Endothelial cell of umbilical vein (primary cell): Measurements from ENCODE around the gene CAMKMT. TPM values are rescaled to one million over a fixed set of nuclear protein-coding genes. Genes with fewer than 3 reads are reported as not detected.

Experiments
- BruUV-seq: library from RNA; stranded (reverse); fragments of 400-500 nt; replicated peaks from 2 replicates; lab custom pipeline; 2021; lab: Mats Ljungman, UMichigan
- CTCF ChIA-PET: fragments of 300-600, 350-600 bp; sonication (Branson Sonifier 250); formaldehyde crosslinking; loops from one replicate; lab custom pipeline; 2021; ENCODE audit warnings: antibody characterized with exemption, inconsistent platforms; lab: Charles Lee
- POLR2A ChIA-PET: fragments of 300-600, 350-600 bp; sonication (Branson Sonifier 250); formaldehyde crosslinking; loops from one replicate; lab custom pipeline; 2021; ENCODE audit warnings: antibody characterized with exemption, inconsistent platforms; lab: Charles Lee
- DNase-seq: peaks from one replicate; pipeline ENCODE4 v3.0.0-alpha.2; 2011; ENCODE audit warnings: low read depth, low spot score
- FAIRE-seq: peaks from 2 replicates; lab custom pipeline; 2011; peaks lifted over from hg19 to GRCh38; lab: Jason Lieb, UNC
- H2AFZ ChIP-seq: 2 replicates; pipeline ENCODE4 v1.6.0; 2012; ENCODE audit warnings: low read depth, low read length, control low read depth, inconsistent platforms
- H3K27ac ChIP-seq: 2 replicates; pipeline ENCODE4 v1.5.1; 2011; ENCODE audit warnings: low read depth, mild to moderate bottlenecking, control low read depth, low read length, moderate library complexity; ENCODE audit not compliant: insufficient read depth
- H3K27me3 ChIP-seq, 2 experiments: 2 replicates each; pipeline versions ENCODE4 v1.6.0 to v1.6.1; 2011; ENCODE audit warnings: low read length in 2 of 2, mixed read lengths in 1 of 2; ENCODE audit not compliant: control insufficient read depth in 2 of 2, insufficient read depth in 2 of 2
- H3K36me3 ChIP-seq, 2 experiments: 2 replicates in 1 of 2; 3 replicates in 1 of 2; pipeline ENCODE4 v1.5.1; 2011; ENCODE audit warnings: low read length in 2 of 2, mild to moderate bottlenecking in 1 of 2, moderate library complexity in 1 of 2; ENCODE audit not compliant: control insufficient read depth in 2 of 2, insufficient read depth in 2 of 2; ENCODE audit errors: extremely low read depth in 1 of 2
- H3K4me1 ChIP-seq: 3 replicates; pipeline ENCODE4 v1.5.1; 2011; ENCODE audit warnings: mild to moderate bottlenecking, low read length; ENCODE audit not compliant: control insufficient read depth, insufficient read depth; ENCODE audit errors: extremely low read depth
- H3K4me2 ChIP-seq: 2 replicates; pipeline ENCODE4 v1.6.1; 2011; ENCODE audit warnings: low read length, control low read depth, mixed read lengths; ENCODE audit not compliant: insufficient read depth
- H3K4me3 ChIP-seq, 3 experiments: fragments of 200-600 bp in 1 of 3; sonication (generic), shearing (Covaris generic) in 1 of 3; replicated peaks in 1 of 3; 2 replicates each; pipeline ENCODE4 v1.5.1; 2011 to 2016; ENCODE audit warnings: control low read depth in 3 of 3, low read length in 3 of 3, mild to moderate bottlenecking in 2 of 3, inconsistent platforms in 1 of 3, low read depth in 1 of 3, moderate library complexity in 1 of 3; ENCODE audit not compliant: insufficient read depth in 1 of 3
- H3K79me2 ChIP-seq: 2 replicates; pipeline ENCODE4 v1.6.0; 2012; ENCODE audit warnings: low read length, inconsistent platforms; ENCODE audit not compliant: control insufficient read depth, insufficient read depth
- H3K9ac ChIP-seq: replicated peaks from 2 replicates; pipeline ENCODE3; 2011; ENCODE audit warnings: low read length, control low read depth; ENCODE audit not compliant: insufficient read depth; ENCODE audit errors: extremely low read depth
- H3K9me1 ChIP-seq: replicated peaks from 3 replicates; pipeline ENCODE4 v1.6.0; 2011; ENCODE audit warnings: mild to moderate bottlenecking, low read length; ENCODE audit not compliant: control insufficient read depth, insufficient read depth; ENCODE audit errors: extremely low read depth
- H3K9me3 ChIP-seq: replicated peaks from 2 replicates; pipeline ENCODE4 v1.5.1; 2012; ENCODE audit warnings: low read length, inconsistent platforms; ENCODE audit not compliant: control insufficient read depth, insufficient read depth
- H4K20me1 ChIP-seq: replicated peaks from 2 replicates; pipeline ENCODE3; 2011; ENCODE audit warnings: mild to moderate bottlenecking, low read length; ENCODE audit not compliant: control insufficient read depth, insufficient read depth; ENCODE audit errors: extremely low read depth
- CTCF ChIP-seq, 2 donors: IDR thresholded peaks; 1 replicate in 1 of 2; 2 replicates in 1 of 2; pipeline ENCODE4 v1.5.1; 2011; ENCODE audit warnings: low read length in 2 of 2, mild to moderate bottlenecking in 2 of 2, moderate library complexity in 2 of 2, control low read depth in 1 of 2, inconsistent platforms in 1 of 2, low read depth in 1 of 2; ENCODE audit not compliant: insufficient read depth in 1 of 2; ENCODE audit errors: extremely low read depth in 1 of 2
- EZH2 ChIP-seq: IDR thresholded peaks from 2 replicates; pipeline ENCODE4 v1.6.1; 2012; ENCODE audit warnings: borderline replicate concordance, low read depth, mild to moderate bottlenecking, moderate library complexity, low read length, inconsistent platforms; ENCODE audit not compliant: severe bottlenecking
- FOS ChIP-seq: IDR thresholded peaks from 2 replicates; pipeline ENCODE4 v1.6.1; 2011; ENCODE audit warnings: mild to moderate bottlenecking, low read length, moderate library complexity, borderline replicate concordance; ENCODE audit not compliant: insufficient read depth
- GATA2 ChIP-seq: IDR thresholded peaks from 2 replicates; pipeline ENCODE4 v1.7.0; 2011; ENCODE audit warnings: low read depth, mild to moderate bottlenecking, moderate library complexity, mixed read lengths, low read length; ENCODE audit not compliant: insufficient read length, insufficient read depth
- JUN ChIP-seq: IDR thresholded peaks from 2 replicates; pipeline ENCODE4 v1.6.1; 2011; ENCODE audit warnings: borderline replicate concordance, low read depth; ENCODE audit not compliant: insufficient read length, insufficient read depth
- MYC ChIP-seq: IDR thresholded peaks from one replicate; pipeline ENCODE4 v1.6.1; 2011; ENCODE audit warnings: mild to moderate bottlenecking, low read depth, low read length
- POLR2A ChIP-seq: IDR thresholded peaks from 2 replicates; pipeline ENCODE4 v1.6.1; 2012; ENCODE audit warnings: low read depth, mild to moderate bottlenecking, control low read depth, low read length
- POLR2AphosphoS5 ChIP-seq: IDR thresholded peaks from 2 replicates; pipeline ENCODE4 v1.6.1; 2012; ENCODE audit warnings: low read depth, mild to moderate bottlenecking, control low read depth, low read length, moderate library complexity; ENCODE audit not compliant: insufficient read depth
- dilution Hi-C: fragments of 300-500 bp; cut with MboI; formaldehyde crosslinking; loops from one replicate; pipeline ENCODE4 v1.15.0; 2019; ENCODE audit warnings: low sequenced_read_pairs; ENCODE audit not compliant: extremely low pct_ligation_motif_present
- intact Hi-C: fragments of 100-400 bp; cut with micrococcal nuclease; formaldehyde crosslinking; loops from one replicate; pipeline ENCODE4 v1.10.0; 2022
- polyA plus RNA-seq, 4 experiments: library from polyadenylated mRNA; depleted of rRNA in 3 of 4; stranded (reverse) in 3 of 4; unstranded in 1 of 4; fragments of >200 nt; gene quantifications; 2 replicates each; pipeline versions ENCODE4 v1.2.1 to v1.2.3, GENCODE V29; 2011 to 2012; ENCODE audit warnings: missing spikeins in 1 of 4
- total RNA-seq: library from RNA; stranded (reverse); gene quantifications from 2 replicates; pipeline ENCODE4 v1.2.3, GENCODE V29; 2021
- TF ChIP-seq, protein P1 (sequence below): IDR thresholded peaks from 2 replicates; pipeline ENCODE4 v1.6.1; 2011; ENCODE audit not compliant: insufficient read depth, insufficient read length

CAMKMT gene
- total and polyA plus RNA-seq, 2 donors (not counting 3 experiments of a cell fraction or from before 2014, with no cell fraction given): 4.1 to 10.7 TPM

DNA sequence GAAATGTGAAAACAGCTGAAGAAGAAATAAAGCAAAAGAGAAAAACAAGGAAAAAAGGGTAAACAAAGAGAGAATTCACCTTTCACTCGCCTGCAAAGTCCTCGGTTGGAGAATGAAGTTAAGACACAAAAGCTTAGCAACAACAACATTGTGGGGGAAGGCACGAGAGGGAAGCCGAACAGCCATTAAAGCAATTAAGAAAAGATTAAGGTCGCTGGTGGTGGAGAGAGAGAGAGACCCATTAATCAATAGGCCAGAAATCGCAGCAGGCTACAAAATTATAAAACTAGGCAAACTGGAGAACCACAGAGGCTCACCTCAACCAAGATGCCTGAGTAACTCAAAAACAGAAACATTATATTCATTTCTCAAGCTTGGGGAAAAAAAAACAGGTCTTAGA, 459.8 kb downstream of the CAMKMT start:
- CTCF ChIA-PET: no interaction called here
- Histone ChIP-seq H4K20me1 (no peaks in the 10 kb centered on the region), H3K27ac (no peak overlapping the region), H3K4me3 (no peak overlapping the region), H2AFZ (no peak overlapping the region), H3K79me2 (no peaks in the 10 kb centered on the region), H3K9me3 (no peaks in the 10 kb centered on the region), H3K27me3 (peaks cover 1 to 6% of the 10 kb centered on the region in 2 experiments), H3K4me2 (no peak overlapping the region), H3K9ac (no peak overlapping the region), H3K36me3 (no peaks in the 10 kb centered on the region), H3K9me1 (no peaks in the 10 kb centered on the region), H3K4me1 (no peaks in the 10 kb centered on the region)
- TF ChIP-seq MYC: no peak
- no peak for TF ChIP-seq POLR2AphosphoS5
- no peak for TF ChIP-seq POLR2A
- no peak for TF ChIP-seq FOS
- TF ChIP-seq EZH2: no peak
- TF ChIP-seq, protein P1, sequence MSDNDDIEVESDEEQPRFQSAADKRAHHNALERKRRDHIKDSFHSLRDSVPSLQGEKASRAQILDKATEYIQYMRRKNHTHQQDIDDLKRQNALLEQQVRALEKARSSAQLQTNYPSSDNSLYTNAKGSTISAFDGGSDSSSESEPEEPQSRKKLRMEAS: no peak
- TF ChIP-seq GATA2: no peak
- no peak for TF ChIP-seq JUN
- no peak for TF ChIP-seq CTCF (IDR thresholded peaks at IDR 0.05; ENCODE audit: extremely low read depth in 1 of 2, insufficient read depth in 1 of 2, low read depth in 1 of 2, low read length in 2 of 2)
- no TSS peak for BruUV-seq
- intact Hi-C loops: no loop called here
- DNase-seq: no peak
- POLR2A ChIA-PET: no interaction called here
- dilution Hi-C loops: no loop called here
- no peak for FAIRE-seq
